ENCODE data around the gene ZEB1. TPM values are rescaled to one million over a fixed set of nuclear protein-coding genes. Genes with fewer than 3 reads are reported as not detected.
"Not testable (repeated sequence)": the region's sequence is repeated elsewhere in the genome, so short reads cannot be mapped to it uniquely, and the experiment has no call there.

Gene ZEB1
- total RNA-seq, 5 donors from 2014 or later (not counting 1 experiment from before 2014, with no cell fraction given): 39.9 to 125 (median 48.4) TPM

DNA sequence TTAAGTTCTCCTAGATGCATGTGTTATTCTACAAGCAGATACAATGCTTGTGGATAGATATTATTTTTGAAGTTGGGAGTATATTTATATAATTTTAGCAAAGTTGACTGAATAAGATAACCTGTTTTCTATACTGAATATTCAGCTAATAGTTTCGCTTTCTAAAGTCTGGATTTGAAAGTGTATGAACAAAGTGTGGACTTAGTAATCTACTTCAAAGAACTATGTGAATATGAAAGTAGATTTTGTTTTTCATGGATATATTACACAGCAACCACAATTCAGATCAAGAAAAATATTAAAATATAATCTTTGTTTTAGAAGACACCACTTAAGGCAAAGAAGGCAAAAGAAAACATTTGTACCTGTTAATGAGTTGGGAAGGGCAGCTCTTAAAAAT, 78.8 kb downstream of the ZEB1 start:
- no peaks in the 10 kb centered on the region for H3K27me3 ChIP-seq (replicated peaks in 1 of 2; ENCODE audit: control insufficient read depth in 2 of 2, extremely low read depth in 1 of 2, insufficient read depth in 2 of 2, low read length in 1 of 2)
- ChIA-PET POLR2A (no interaction called here), CTCF (interaction anchor here in 1 of 2 donors (0.6 kb wide), 1 partner anchor 400 kb away, joined by 3 read pairs; no protein-coding TSS in a partner anchor)
- no peak overlapping the region for H3K4me3 ChIP-seq (ENCODE audit: control insufficient read depth in 1 of 2, extremely low read depth in 1 of 2, low read length in 1 of 2)
- Mint-ChIP-seq H3K27me3 (no peaks in the 10 kb centered on the region), H3K4me1 (peaks cover 58 to 67% (median 62%) of the 10 kb centered on the region in 3 donors), H3K9me3 (no peaks in the 10 kb centered on the region), H3K27ac (no peak overlapping the region), H3K4me3 (no peak overlapping the region), H3K36me3 (peaks cover 25% of the 10 kb centered on the region)
- WGBS (ENCODE audit: insufficient coverage): no CpG with 5 or more reads among the region's 1 CpG
- no peak for DNase-seq
- no peaks in the 10 kb centered on the region for H3K36me3 ChIP-seq (ENCODE audit: control insufficient read depth in 2 of 2, extremely low read depth in 1 of 2, insufficient read depth in 1 of 2, low read length in 1 of 2)
- H3K9me3 ChIP-seq: no peaks in the 10 kb centered on the region
- peaks cover 3 to 4% of the 10 kb centered on the region in 2 experiments for H3K4me1 ChIP-seq (ENCODE audit: control insufficient read depth in 1 of 2, extremely low read depth in 1 of 2, insufficient read depth in 2 of 2, low read length in 2 of 2)
- no peak for ATAC-seq (replicated peaks in 1 of 4)
- H3K27ac ChIP-seq (ENCODE audit: low read length): no peak overlapping the region

DNA sequence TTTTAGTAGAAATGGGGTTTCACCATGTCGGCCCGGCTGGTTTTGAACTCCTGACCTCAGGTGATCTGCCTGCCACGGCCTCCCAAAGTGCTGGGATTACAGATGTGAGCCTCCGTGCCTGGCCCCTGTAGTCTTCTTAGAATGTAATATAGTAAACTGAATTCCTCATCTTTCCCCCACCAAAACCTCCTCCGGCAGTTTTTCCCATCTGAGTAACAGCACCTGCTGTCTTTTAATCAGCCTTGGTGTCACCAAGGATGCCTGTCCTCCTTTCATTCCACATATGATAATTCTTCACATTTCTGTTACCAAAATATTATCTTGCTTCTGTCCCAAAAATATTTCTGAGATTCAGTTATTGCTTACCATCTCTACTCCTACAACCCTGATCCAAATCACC, 80.2 kb downstream of the ZEB1 start:
- Mint-ChIP-seq H3K4me3 (no peak overlapping the region), H3K27ac (no peak overlapping the region), H3K36me3 (peaks cover 21% of the 10 kb centered on the region), H3K9me3 (no peaks in the 10 kb centered on the region), H3K27me3 (no peaks in the 10 kb centered on the region), H3K4me1 (peaks cover 53 to 60% (median 56%) of the 10 kb centered on the region in 3 donors)
- peaks cover 3 to 4% of the 10 kb centered on the region in 2 experiments for H3K4me1 ChIP-seq (ENCODE audit: control insufficient read depth in 1 of 2, extremely low read depth in 1 of 2, insufficient read depth in 2 of 2, low read length in 2 of 2)
- no peak for ATAC-seq (replicated peaks in 1 of 4)
- no peak for DNase-seq
- ChIA-PET POLR2A (no interaction called here), CTCF (no interaction called here)
- H3K4me3 ChIP-seq (ENCODE audit: control insufficient read depth in 1 of 2, extremely low read depth in 1 of 2, low read length in 1 of 2): no peak overlapping the region
- H3K36me3 ChIP-seq (ENCODE audit: control insufficient read depth in 2 of 2, extremely low read depth in 1 of 2, insufficient read depth in 1 of 2, low read length in 1 of 2): no peaks in the 10 kb centered on the region
- H3K9me3 ChIP-seq: no peaks in the 10 kb centered on the region
- no CpG with 5 or more reads among the region's 5 CpGs for WGBS (ENCODE audit: insufficient coverage)
- H3K27ac ChIP-seq (ENCODE audit: low read length): no peak overlapping the region
- H3K27me3 ChIP-seq (replicated peaks in 1 of 2; ENCODE audit: control insufficient read depth in 2 of 2, extremely low read depth in 1 of 2, insufficient read depth in 2 of 2, low read length in 1 of 2): no peaks in the 10 kb centered on the region

DNA sequence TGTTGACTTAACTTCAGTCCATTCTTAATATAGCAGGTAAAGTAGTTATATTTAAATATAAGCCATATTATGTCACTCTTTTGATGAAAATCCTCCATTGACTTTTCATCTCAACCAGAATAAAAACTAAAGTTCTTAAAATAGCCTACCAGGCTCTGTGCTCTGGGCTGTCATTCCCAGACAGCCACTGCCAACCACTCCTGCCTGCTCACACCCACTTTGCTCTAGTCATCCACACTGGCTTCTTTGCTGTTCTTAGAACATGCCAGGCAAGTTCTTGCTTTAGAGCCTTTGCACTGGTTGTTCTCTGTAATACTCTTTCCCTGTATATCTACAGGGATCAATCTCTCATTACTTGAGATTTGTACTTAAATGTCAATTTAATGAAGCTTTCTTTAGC, 80.6 kb downstream of the ZEB1 start:
- H3K4me3 ChIP-seq (ENCODE audit: control insufficient read depth in 1 of 2, extremely low read depth in 1 of 2, low read length in 1 of 2): no peak overlapping the region
- ChIA-PET POLR2A (no interaction called here), CTCF (no interaction called here)
- no peak overlapping the region for H3K27ac ChIP-seq (ENCODE audit: low read length)
- no peaks in the 10 kb centered on the region for H3K27me3 ChIP-seq (replicated peaks in 1 of 2; ENCODE audit: control insufficient read depth in 2 of 2, extremely low read depth in 1 of 2, insufficient read depth in 2 of 2, low read length in 1 of 2)
- DNase-seq (no peak), ATAC-seq (replicated peaks in 1 of 4) (peak in 1 of 4 experiments; percentile 21)
- peaks cover 53 to 61% (median 56%) of the 10 kb centered on the region in 3 donors for H3K4me1 Mint-ChIP-seq
- H3K4me1 ChIP-seq (ENCODE audit: control insufficient read depth in 1 of 2, extremely low read depth in 1 of 2, insufficient read depth in 2 of 2, low read length in 2 of 2): peaks cover 3 to 4% of the 10 kb centered on the region in 2 experiments
- H3K27me3 Mint-ChIP-seq: no peaks in the 10 kb centered on the region
- no peak overlapping the region for H3K4me3 Mint-ChIP-seq
- no peaks in the 10 kb centered on the region for H3K36me3 ChIP-seq (ENCODE audit: control insufficient read depth in 2 of 2, extremely low read depth in 1 of 2, insufficient read depth in 1 of 2, low read length in 1 of 2)
- peaks cover 21% of the 10 kb centered on the region for H3K36me3 Mint-ChIP-seq
- no peaks in the 10 kb centered on the region for H3K9me3 ChIP-seq
- no peak overlapping the region for H3K27ac Mint-ChIP-seq
- H3K9me3 Mint-ChIP-seq: no peaks in the 10 kb centered on the region

DNA sequence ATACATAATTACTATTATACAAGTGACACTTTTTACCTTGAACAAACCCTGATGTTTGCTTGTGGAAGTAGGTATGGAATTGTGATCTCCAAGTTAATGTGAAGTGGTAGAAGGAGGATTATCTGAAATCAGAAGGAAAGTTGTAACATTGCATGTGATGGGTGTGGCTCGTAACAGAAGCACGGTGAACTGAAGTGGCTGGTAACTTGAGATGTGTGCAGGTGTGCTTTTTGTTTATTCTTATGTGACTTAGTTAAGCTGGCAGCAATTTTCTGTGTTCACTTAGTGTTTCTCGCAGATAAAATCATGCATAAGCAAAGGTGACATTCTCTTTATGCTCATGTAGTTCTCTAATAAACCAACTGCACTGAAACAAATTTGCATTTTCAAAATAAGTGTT, 82.3 kb downstream of the ZEB1 start:
- Mint-ChIP-seq H3K27me3 (no peaks in the 10 kb centered on the region), H3K4me1 (peaks cover 46 to 58% (median 49%) of the 10 kb centered on the region in 3 donors), H3K27ac (peak overlapping the region in 1 of 2 donors; percentile 2), H3K4me3 (no peak overlapping the region), H3K36me3 (peaks cover 30% of the 10 kb centered on the region), H3K9me3 (peaks cover 0 to 5% (median 0%) of the 10 kb centered on the region in 3 donors)
- DNase-seq: no peak
- no peaks in the 10 kb centered on the region for H3K36me3 ChIP-seq (ENCODE audit: control insufficient read depth in 2 of 2, extremely low read depth in 1 of 2, insufficient read depth in 1 of 2, low read length in 1 of 2)
- no peaks in the 10 kb centered on the region for H3K9me3 ChIP-seq
- ChIA-PET POLR2A (interaction anchor here in 1 of 2 donors (0.9 kb wide), 1 partner anchor 58 kb away, joined by 3 read pairs; no protein-coding TSS in a partner anchor), CTCF (interaction anchor here in 1 of 2 donors (0.7 kb wide), 1 partner anchor 21 kb away, joined by 5 read pairs; no protein-coding TSS in a partner anchor)
- no peak overlapping the region for H3K4me3 ChIP-seq (ENCODE audit: control insufficient read depth in 1 of 2, extremely low read depth in 1 of 2, low read length in 1 of 2)
- WGBS (ENCODE audit: insufficient coverage): 80% methylated on average over 2 of the region's 3 CpGs
- H3K27me3 ChIP-seq (replicated peaks in 1 of 2; ENCODE audit: control insufficient read depth in 2 of 2, extremely low read depth in 1 of 2, insufficient read depth in 2 of 2, low read length in 1 of 2): no peaks in the 10 kb centered on the region
- H3K4me1 ChIP-seq (ENCODE audit: control insufficient read depth in 1 of 2, extremely low read depth in 1 of 2, insufficient read depth in 2 of 2, low read length in 2 of 2): peaks cover 2 to 3% of the 10 kb centered on the region in 2 experiments
- H3K27ac ChIP-seq (ENCODE audit: low read length): no peak overlapping the region
- no peak for ATAC-seq (replicated peaks in 1 of 4)

DNA sequence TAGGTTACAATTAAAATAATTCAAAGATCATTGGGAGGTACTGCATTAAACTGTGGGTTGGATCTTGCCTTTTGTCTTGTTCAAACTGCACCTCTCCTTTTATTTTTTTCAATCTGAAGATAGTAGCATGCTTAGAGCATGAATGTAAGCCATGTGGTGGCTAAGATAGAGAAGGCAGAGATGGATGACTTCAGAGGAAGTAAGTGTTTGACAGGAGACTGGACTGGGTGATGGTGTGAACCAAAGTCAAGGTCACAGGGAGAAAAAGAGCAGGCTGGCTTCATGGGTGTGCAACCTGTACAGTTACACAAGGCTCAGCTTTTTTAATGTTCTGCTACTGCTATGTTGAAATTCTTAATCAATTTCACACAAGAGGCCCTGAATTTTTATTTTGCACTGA, 85.6 kb downstream of the ZEB1 start:
- no peak overlapping the region for H3K27ac Mint-ChIP-seq
- no peak for DNase-seq
- no peak overlapping the region for H3K27ac ChIP-seq (ENCODE audit: low read length)

DNA sequence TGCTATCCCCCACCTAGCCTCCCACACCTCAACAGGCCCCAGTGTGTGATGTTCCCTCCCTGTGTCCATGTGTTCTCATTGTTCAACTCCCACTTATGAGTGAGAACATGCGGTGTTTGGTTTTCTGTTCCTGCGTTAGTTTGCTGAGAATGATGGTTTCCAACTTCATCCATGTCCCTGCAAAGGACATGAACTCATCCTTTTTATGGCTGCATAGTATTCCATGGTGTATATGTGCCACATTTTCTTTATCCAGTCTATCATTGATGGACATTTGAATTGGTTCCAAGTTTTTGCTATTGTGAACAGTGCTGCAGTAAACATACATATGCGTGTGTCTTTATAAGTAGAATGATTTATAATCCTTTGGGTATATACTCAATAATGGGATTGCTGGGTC, 86.8 kb downstream of the ZEB1 start:
- H3K27ac Mint-ChIP-seq; POLR2A ChIA-PET; CTCF ChIA-PET; H3K4me3 ChIP-seq (ENCODE audit: control insufficient read depth in 1 of 2, extremely low read depth in 1 of 2, low read length in 1 of 2); H3K27me3 Mint-ChIP-seq; H3K36me3 ChIP-seq (ENCODE audit: control insufficient read depth in 2 of 2, extremely low read depth in 1 of 2, insufficient read depth in 1 of 2, low read length in 1 of 2); H3K9me3 Mint-ChIP-seq; ATAC-seq (replicated peaks in 1 of 4); H3K27ac ChIP-seq (ENCODE audit: low read length); H3K4me1 ChIP-seq (ENCODE audit: control insufficient read depth in 1 of 2, extremely low read depth in 1 of 2, insufficient read depth in 2 of 2, low read length in 2 of 2); H3K9me3 ChIP-seq; DNase-seq; H3K4me3 Mint-ChIP-seq; H3K27me3 ChIP-seq (replicated peaks in 1 of 2; ENCODE audit: control insufficient read depth in 2 of 2, extremely low read depth in 1 of 2, insufficient read depth in 2 of 2, low read length in 1 of 2): not testable (repeated sequence)
- peaks cover 27 to 42% (median 41%) of the 10 kb centered on the region in 3 donors for H3K4me1 Mint-ChIP-seq
- WGBS (ENCODE audit: insufficient coverage): no CpG with 5 or more reads among the region's 3 CpGs
- peaks cover 42% of the 10 kb centered on the region for H3K36me3 Mint-ChIP-seq

More for the DNA sequence above, 85.6 kb downstream of the ZEB1 start:
- Mint-ChIP-seq H3K27me3 (no peaks in the 10 kb centered on the region), H3K36me3 (peaks cover 35% of the 10 kb centered on the region), H3K9me3 (peaks cover 0 to 5% (median 1%) of the 10 kb centered on the region in 3 donors), H3K4me1 (peaks cover 28 to 39% (median 37%) of the 10 kb centered on the region in 3 donors), H3K4me3 (no peak overlapping the region)
- ATAC-seq (replicated peaks in 1 of 4): peak in 2 of 4 experiments; percentile 26 to 44
- Histone ChIP-seq H3K4me1 (ENCODE audit: control insufficient read depth in 1 of 2, extremely low read depth in 1 of 2, insufficient read depth in 2 of 2, low read length in 2 of 2) (peaks cover 0 to 2% of the 10 kb centered on the region in 2 experiments), H3K36me3 (ENCODE audit: control insufficient read depth in 2 of 2, extremely low read depth in 1 of 2, insufficient read depth in 1 of 2, low read length in 1 of 2) (no peaks in the 10 kb centered on the region), H3K4me3 (ENCODE audit: control insufficient read depth in 1 of 2, extremely low read depth in 1 of 2, low read length in 1 of 2) (no peak overlapping the region), H3K27me3 (replicated peaks in 1 of 2; ENCODE audit: control insufficient read depth in 2 of 2, extremely low read depth in 1 of 2, insufficient read depth in 2 of 2, low read length in 1 of 2) (no peaks in the 10 kb centered on the region), H3K9me3 (no peaks in the 10 kb centered on the region)
- POLR2A ChIA-PET: no interaction called here
- CTCF ChIA-PET: no interaction called here

DNA sequence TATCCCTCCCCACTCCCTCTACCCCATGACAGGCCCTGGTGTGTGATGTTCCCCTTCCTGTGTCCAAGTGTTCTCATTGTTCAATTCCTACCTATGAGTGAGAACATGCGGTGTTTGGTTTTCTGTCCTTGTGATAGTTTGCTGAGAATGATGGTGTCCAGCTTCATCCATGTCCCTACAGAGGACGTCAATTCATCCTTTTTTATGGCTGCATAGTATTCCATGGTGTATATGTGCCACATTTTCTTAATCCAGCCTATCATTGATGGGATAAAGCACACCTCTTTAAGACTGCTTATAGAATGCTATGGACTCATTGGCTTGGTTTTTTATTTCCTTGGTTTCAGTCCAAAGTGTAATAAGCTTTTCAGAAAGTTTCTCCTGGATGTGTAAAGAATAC, 93.4 kb downstream of the ZEB1 start:
- H3K4me3 Mint-ChIP-seq; POLR2A ChIA-PET; H3K9me3 ChIP-seq; H3K27ac ChIP-seq (ENCODE audit: low read length); H3K9me3 Mint-ChIP-seq; DNase-seq; H3K27ac Mint-ChIP-seq; H3K4me1 ChIP-seq (ENCODE audit: control insufficient read depth in 1 of 2, extremely low read depth in 1 of 2, insufficient read depth in 2 of 2, low read length in 2 of 2); H3K27me3 Mint-ChIP-seq; H3K4me3 ChIP-seq (ENCODE audit: control insufficient read depth in 1 of 2, extremely low read depth in 1 of 2, low read length in 1 of 2); H3K27me3 ChIP-seq (replicated peaks in 1 of 2; ENCODE audit: control insufficient read depth in 2 of 2, extremely low read depth in 1 of 2, insufficient read depth in 2 of 2, low read length in 1 of 2); H3K36me3 ChIP-seq (ENCODE audit: control insufficient read depth in 2 of 2, extremely low read depth in 1 of 2, insufficient read depth in 1 of 2, low read length in 1 of 2); ATAC-seq (replicated peaks in 1 of 4); CTCF ChIA-PET: not testable (repeated sequence)
- WGBS (ENCODE audit: insufficient coverage): no CpG with 5 or more reads among the region's 2 CpGs
- Mint-ChIP-seq H3K4me1 (peaks cover 43 to 49% (median 46%) of the 10 kb centered on the region in 3 donors), H3K36me3 (peaks cover 30% of the 10 kb centered on the region)

Measured in T-cell (primary cell).